H9 (cell line): Measurements from ENCODE around the gene ESRRB. TPM values are rescaled to one million over a fixed set of nuclear protein-coding genes. Genes with fewer than 3 reads are reported as not detected.

Experiments used
- DNase-seq: peaks from one replicate; pipeline ENCODE4 v3.0.0-alpha.2; 2017
- H2AFZ ChIP-seq: one replicate; pipeline ENCODE4 v1.6.1; 2013; ENCODE audit warnings: mild to moderate bottlenecking, low read length, control low read depth, moderate library complexity
- H2AK5ac ChIP-seq: 2 replicates; pipeline ENCODE4 v1.6.1; 2013; ENCODE audit warnings: low read length, control low read depth, mixed read lengths; ENCODE audit not compliant: insufficient read length
- H2BK120ac ChIP-seq: one replicate; pipeline ENCODE4 v1.6.1; 2013; ENCODE audit warnings: low read depth, mild to moderate bottlenecking, low read length, control low read depth, inconsistent platforms; ENCODE audit not compliant: poor library complexity, severe bottlenecking
- H2BK12ac ChIP-seq: 2 replicates; pipeline ENCODE4 v1.6.1; 2013; ENCODE audit warnings: low read length, control low read depth, mixed read lengths, low read depth; ENCODE audit not compliant: insufficient read length
- H2BK15ac ChIP-seq: 2 replicates; pipeline ENCODE4 v1.6.1; 2013; ENCODE audit warnings: low read depth, low read length, control low read depth
- H2BK20ac ChIP-seq: one replicate; pipeline ENCODE4 v1.6.1; 2013; ENCODE audit warnings: low read depth, mild to moderate bottlenecking, low read length, control low read depth, inconsistent platforms; ENCODE audit not compliant: poor library complexity, severe bottlenecking
- H2BK5ac ChIP-seq: 2 replicates; pipeline ENCODE4 v1.6.1; 2013; ENCODE audit warnings: low read length, control low read depth, mixed read lengths; ENCODE audit not compliant: insufficient read length
- H3K14ac ChIP-seq: 2 replicates; pipeline ENCODE4 v1.6.1; 2013; ENCODE audit warnings: low read length, control low read depth; ENCODE audit not compliant: insufficient read depth
- H3K18ac ChIP-seq: 2 replicates; pipeline ENCODE4 v1.6.1; 2013; ENCODE audit warnings: low read depth, mild to moderate bottlenecking, mixed read lengths, low read length, control low read depth; ENCODE audit not compliant: insufficient read length
- H3K23ac ChIP-seq: 2 replicates; pipeline ENCODE4 v1.6.1; 2013; ENCODE audit warnings: low read length, control low read depth, mixed read lengths, low read depth; ENCODE audit not compliant: insufficient read length
- H3K23me2 ChIP-seq: 2 replicates; pipeline ENCODE4 v1.6.1; 2013; ENCODE audit warnings: low read depth, mild to moderate bottlenecking, mixed read lengths, low read length, control low read depth; ENCODE audit not compliant: insufficient read length, poor library complexity, severe bottlenecking
- H3K27ac ChIP-seq: 2 replicates; pipeline ENCODE4 v1.5.1; 2013; ENCODE audit warnings: low read length, control low read depth, mixed read lengths, low read depth; ENCODE audit not compliant: insufficient read length
- H3K27me3 ChIP-seq: 2 replicates; pipeline ENCODE4 v1.6.1; 2013; ENCODE audit warnings: low read length, control low read depth, inconsistent platforms; ENCODE audit not compliant: insufficient read depth
- H3K4ac ChIP-seq: 2 replicates; pipeline ENCODE4 v1.6.1; 2013; ENCODE audit warnings: low read depth, mild to moderate bottlenecking, control low read depth, inconsistent platforms, low read length, moderate library complexity
- H3K4me1 ChIP-seq: 2 replicates; pipeline ENCODE4 v1.6.1; 2013; ENCODE audit warnings: low read length, control low read depth, inconsistent platforms; ENCODE audit not compliant: insufficient read depth
- H3K4me2 ChIP-seq: 2 replicates; pipeline ENCODE4 v1.6.1; 2013; ENCODE audit warnings: low read length, control low read depth, mixed read lengths; ENCODE audit not compliant: insufficient read length, insufficient read depth
- H3K56ac ChIP-seq: 2 replicates; pipeline ENCODE4 v1.6.1; 2013; ENCODE audit warnings: low read depth, mild to moderate bottlenecking, mixed read lengths, low read length, control low read depth; ENCODE audit not compliant: insufficient read length
- H3K79me1 ChIP-seq: 2 replicates; pipeline ENCODE4 v1.6.1; 2013; ENCODE audit warnings: low read depth, mild to moderate bottlenecking, moderate library complexity, low read length, control low read depth, inconsistent platforms; ENCODE audit not compliant: insufficient read depth, poor library complexity, severe bottlenecking
- H3K79me2 ChIP-seq: 2 replicates; pipeline ENCODE4 v1.6.1; 2013; ENCODE audit warnings: low read length, control low read depth, inconsistent platforms; ENCODE audit not compliant: insufficient read depth
- H3K9ac ChIP-seq: 2 replicates; pipeline ENCODE4 v1.6.1; 2013; ENCODE audit warnings: low read length, control low read depth, mixed read lengths; ENCODE audit not compliant: insufficient read length; ENCODE audit errors: extremely low read depth
- H3K9me3 ChIP-seq: one replicate; pipeline ENCODE4 v1.6.1; 2013; ENCODE audit warnings: low read depth, low read length, inconsistent platforms; ENCODE audit not compliant: control insufficient read depth
- H3T11ph ChIP-seq: one replicate; pipeline ENCODE4 v1.6.1; 2013; ENCODE audit warnings: mild to moderate bottlenecking, low read length, control low read depth, inconsistent platforms
- H4K20me1 ChIP-seq: one replicate; pipeline ENCODE4 v1.6.1; 2013; ENCODE audit not compliant: control insufficient read depth, insufficient read length, insufficient read depth
- H4K5ac ChIP-seq: 2 replicates; pipeline ENCODE4 v1.6.1; 2013; ENCODE audit warnings: low read depth, mild to moderate bottlenecking, mixed read lengths, low read length, control low read depth; ENCODE audit not compliant: insufficient read length
- H4K8ac ChIP-seq: replicated peaks from 2 replicates; pipeline ENCODE4 v1.6.1; 2013; ENCODE audit warnings: low read length, control low read depth, mixed read lengths, low read depth; ENCODE audit not compliant: insufficient read length
- H4K91ac ChIP-seq: 2 replicates; pipeline ENCODE4 v1.6.1; 2013; ENCODE audit warnings: low read depth, mild to moderate bottlenecking, moderate library complexity, mixed read lengths, low read length, control low read depth; ENCODE audit not compliant: insufficient read length
- H3K27ac Mint-ChIP-seq, 3 experiments: 2 replicates in 2 of 3; 3 replicates in 1 of 3; pipeline ENCODE4 v1.8.0; 2020 to 2021; ENCODE audit warnings: mixed read lengths in 3 of 3, mild to moderate bottlenecking in 1 of 3, moderate library complexity in 1 of 3
- H3K27me3 Mint-ChIP-seq: 2 replicates; pipeline ENCODE4 v1.8.0; 2021; ENCODE audit warnings: low read depth, mild to moderate bottlenecking, moderate library complexity, mixed read lengths
- H3K36me3 Mint-ChIP-seq, 3 experiments: 2 replicates in 2 of 3; 3 replicates in 1 of 3; pipeline ENCODE4 v1.8.0; 2020 to 2021; ENCODE audit warnings: low read depth in 3 of 3, mixed read lengths in 3 of 3; ENCODE audit not compliant: insufficient read depth in 1 of 3
- H3K4me1 Mint-ChIP-seq, 2 experiments: 2 replicates each; pipeline ENCODE4 v1.8.0; 2020; ENCODE audit warnings: mixed read lengths in 2 of 2
- H3K4me3 Mint-ChIP-seq, 2 experiments: 2 replicates in 1 of 2; 3 replicates in 1 of 2; pipeline ENCODE4 v1.8.0; 2020 to 2021; ENCODE audit warnings: mild to moderate bottlenecking in 2 of 2, mixed read lengths in 2 of 2, moderate library complexity in 1 of 2
- H3K9me3 Mint-ChIP-seq, 2 experiments: 2 replicates in 1 of 2; 3 replicates in 1 of 2; pipeline ENCODE4 v1.8.0; 2020; ENCODE audit warnings: mild to moderate bottlenecking in 2 of 2, mixed read lengths in 2 of 2, moderate library complexity in 1 of 2
- WGBS: extraction: QIAGEN DNeasy Blood & Tissue Kit; methylation state at CpG from one replicate; pipeline ENCODE4 v1.1.7; 2013; ENCODE audit warnings: missing lambda C conversion rate, low lambda C conversion rate, mixed read lengths; ENCODE audit not compliant: insufficient read length; ENCODE audit errors: extremely low coverage; 5-methylcytosine and 5-hydroxymethylcytosine counted together
- total RNA-seq: library from RNA; stranded (reverse); gene quantifications from 2 replicates; pipeline ENCODE4 v1.2.1, GENCODE V29; 2021
- TF ChIP-seq, protein P1 (sequence below): fragments of 200-600 bp; sonication (generic); conservative IDR thresholded peaks from 3 replicates; pipeline ENCODE4 v1.8.0; 2021; ENCODE audit warnings: antibody characterized with exemption, mild to moderate bottlenecking

ESRRB gene
- total RNA-seq, 1 experiment from 2014 or later, result 0.11 TPM

DNA sequence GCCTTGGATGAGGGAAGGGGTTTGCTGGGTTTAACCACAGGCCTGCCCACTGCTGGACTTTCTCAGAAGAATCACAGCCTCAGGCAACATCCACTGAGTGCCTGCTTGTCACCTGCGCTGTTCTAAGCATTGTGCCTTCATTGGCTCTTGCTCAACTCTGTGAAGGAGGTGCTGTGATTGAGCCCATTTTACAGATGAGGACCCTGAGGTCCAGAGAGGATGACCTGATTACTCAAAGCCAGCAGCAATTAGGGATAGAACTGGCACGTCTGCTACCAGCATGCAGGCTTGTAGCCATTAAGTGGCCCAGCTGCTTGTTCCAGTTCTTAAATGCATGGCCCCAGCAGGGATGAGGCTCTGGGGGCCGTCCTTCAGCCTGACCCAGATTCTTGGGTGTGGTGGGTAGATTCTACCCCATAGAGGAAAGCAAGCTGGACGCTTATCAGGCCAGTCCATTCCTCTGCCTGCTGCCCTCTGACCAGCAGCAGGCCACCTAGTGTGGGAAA, 54.6 kb downstream of the ESRRB start:
- Histone ChIP-seq H4K91ac (no peak overlapping the region), H2AFZ (no peak overlapping the region), H2BK12ac (no peak overlapping the region), H2BK5ac (no peak overlapping the region), H4K5ac (no peak overlapping the region), H3T11ph (no peak overlapping the region), H3K9me3 (no peaks in the 10 kb centered on the region), H3K9ac (no peak overlapping the region), H4K20me1 (no peaks in the 10 kb centered on the region), H2BK15ac (no peak overlapping the region), H3K27me3 (no peaks in the 10 kb centered on the region), H3K18ac (no peak overlapping the region), H3K23me2 (no peaks in the 10 kb centered on the region), H4K8ac (no peak overlapping the region), H3K4me1 (peaks cover 2% of the 10 kb centered on the region; the same call in 1 of the 2 replicates), H3K79me2 (no peaks in the 10 kb centered on the region), H2BK20ac (no peak overlapping the region), H3K4ac (no peak overlapping the region), H3K56ac (no peak overlapping the region), H2AK5ac (no peak overlapping the region), H3K79me1 (no peaks in the 10 kb centered on the region), H3K27ac (no peak overlapping the region), H2BK120ac (no peak overlapping the region), H3K4me2 (no peak overlapping the region), H3K14ac (no peak overlapping the region), H3K23ac (no peak overlapping the region)
- Mint-ChIP-seq H3K9me3 (no peaks in the 10 kb centered on the region), H3K36me3 (no peaks in the 10 kb centered on the region; a peak in 1 of 7 replicates), H3K4me3 (no peak overlapping the region), H3K27me3 (peaks cover 4% of the 10 kb centered on the region), H3K4me1 (peaks cover 10 to 17% of the 10 kb centered on the region in 2 experiments; a peak in 3 of 4 replicates), H3K27ac (peak overlapping the region in 1 of 3 experiments; percentile 40; a peak in 1 of 7 replicates)
- WGBS, result no CpG with 5 or more reads among the region's 4 CpGs
- TF ChIP-seq, protein P1, sequence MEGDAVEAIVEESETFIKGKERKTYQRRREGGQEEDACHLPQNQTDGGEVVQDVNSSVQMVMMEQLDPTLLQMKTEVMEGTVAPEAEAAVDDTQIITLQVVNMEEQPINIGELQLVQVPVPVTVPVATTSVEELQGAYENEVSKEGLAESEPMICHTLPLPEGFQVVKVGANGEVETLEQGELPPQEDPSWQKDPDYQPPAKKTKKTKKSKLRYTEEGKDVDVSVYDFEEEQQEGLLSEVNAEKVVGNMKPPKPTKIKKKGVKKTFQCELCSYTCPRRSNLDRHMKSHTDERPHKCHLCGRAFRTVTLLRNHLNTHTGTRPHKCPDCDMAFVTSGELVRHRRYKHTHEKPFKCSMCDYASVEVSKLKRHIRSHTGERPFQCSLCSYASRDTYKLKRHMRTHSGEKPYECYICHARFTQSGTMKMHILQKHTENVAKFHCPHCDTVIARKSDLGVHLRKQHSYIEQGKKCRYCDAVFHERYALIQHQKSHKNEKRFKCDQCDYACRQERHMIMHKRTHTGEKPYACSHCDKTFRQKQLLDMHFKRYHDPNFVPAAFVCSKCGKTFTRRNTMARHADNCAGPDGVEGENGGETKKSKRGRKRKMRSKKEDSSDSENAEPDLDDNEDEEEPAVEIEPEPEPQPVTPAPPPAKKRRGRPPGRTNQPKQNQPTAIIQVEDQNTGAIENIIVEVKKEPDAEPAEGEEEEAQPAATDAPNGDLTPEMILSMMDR, result no peak
- no peak for DNase-seq
